ENCODE measurements around the gene FOXD4. TPM values are rescaled to one million over a fixed set of nuclear protein-coding genes. Genes with fewer than 3 reads are reported as not detected.
"Not testable (repeated sequence)": the region's sequence is repeated elsewhere in the genome, so short reads cannot be mapped to it uniquely, and the experiment has no call there.

FOXD4 gene
- not detected in 2 replicates for total RNA-seq

DNA sequence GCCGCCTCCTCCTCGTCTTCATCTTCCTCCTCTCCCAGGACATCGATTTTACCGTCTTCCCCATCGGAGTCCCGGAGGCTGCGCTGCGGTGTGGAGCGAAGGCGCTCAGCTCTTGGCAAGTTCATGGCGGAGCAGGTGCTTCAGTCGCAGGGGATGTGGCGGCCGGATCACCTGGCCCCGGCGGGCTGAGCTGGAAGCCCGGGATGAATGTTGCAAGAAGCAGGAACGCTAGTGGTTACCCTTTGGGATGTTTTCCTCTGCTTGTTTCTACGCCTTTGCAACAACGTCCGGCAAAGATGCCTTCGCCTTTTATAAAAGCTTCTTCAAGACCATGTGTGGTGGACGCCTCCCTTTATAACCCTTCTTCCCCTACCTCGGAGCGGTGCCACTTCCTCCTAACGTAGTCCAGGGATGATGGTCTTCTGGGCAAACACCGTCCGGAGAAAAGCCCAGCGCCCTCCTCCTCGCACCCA, at the start of gene FOXD4:
Gene FOXD4, minus strand, starts transcription at position 423 of the 473 bp plus-strand sequence. Its CDS starts 298 bp downstream, at position 125.
- H3K27ac Mint-ChIP-seq; intact Hi-C loops (cut with micrococcal nuclease); H3K36me3 Mint-ChIP-seq (ENCODE audit: low read depth); H3K9me3 Mint-ChIP-seq: not testable (repeated sequence)
- Mint-ChIP-seq H3K27me3 (peaks cover 29% of the 10 kb centered on the region), H3K4me1 (peaks cover 14% of the 10 kb centered on the region), H3K4me3 (peak within 1 kb of the TSS; percentile 62)
- peak; percentile 55 for DNase-seq

DNA sequence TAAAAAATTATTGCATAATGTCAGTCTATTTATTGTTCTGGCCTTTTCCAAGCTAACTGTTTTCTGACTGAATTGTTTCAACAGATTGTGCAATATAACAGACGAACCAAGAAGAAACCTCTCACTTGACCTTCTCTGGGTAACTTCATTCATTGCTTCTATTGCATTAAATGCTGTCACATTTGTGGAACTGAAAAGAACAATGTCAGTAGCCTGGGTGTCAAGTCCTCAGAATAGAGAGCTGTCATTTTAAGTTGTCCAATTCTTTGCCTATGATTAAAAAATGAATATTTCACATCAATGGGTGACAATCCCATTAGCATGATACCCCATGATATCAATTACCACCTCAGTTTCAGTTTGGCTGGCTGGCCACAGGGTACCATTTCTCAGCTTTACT, 41.7 kb upstream of the FOXD4 start:
- H3K36me3 Mint-ChIP-seq (ENCODE audit: low read depth); DNase-seq; H3K27me3 Mint-ChIP-seq; H3K9me3 Mint-ChIP-seq; H3K27ac Mint-ChIP-seq; H3K4me1 Mint-ChIP-seq; intact Hi-C loops (cut with micrococcal nuclease); H3K4me3 Mint-ChIP-seq: not testable (repeated sequence)

GRCh38 chr9:151173-151572, 33.0 kb upstream of the FOXD4 start:
- H3K4me3 Mint-ChIP-seq; H3K9me3 Mint-ChIP-seq; H3K27ac Mint-ChIP-seq; DNase-seq; intact Hi-C loops (cut with micrococcal nuclease); H3K4me1 Mint-ChIP-seq; H3K27me3 Mint-ChIP-seq; H3K36me3 Mint-ChIP-seq (ENCODE audit: low read depth): not testable (repeated sequence)

DNA sequence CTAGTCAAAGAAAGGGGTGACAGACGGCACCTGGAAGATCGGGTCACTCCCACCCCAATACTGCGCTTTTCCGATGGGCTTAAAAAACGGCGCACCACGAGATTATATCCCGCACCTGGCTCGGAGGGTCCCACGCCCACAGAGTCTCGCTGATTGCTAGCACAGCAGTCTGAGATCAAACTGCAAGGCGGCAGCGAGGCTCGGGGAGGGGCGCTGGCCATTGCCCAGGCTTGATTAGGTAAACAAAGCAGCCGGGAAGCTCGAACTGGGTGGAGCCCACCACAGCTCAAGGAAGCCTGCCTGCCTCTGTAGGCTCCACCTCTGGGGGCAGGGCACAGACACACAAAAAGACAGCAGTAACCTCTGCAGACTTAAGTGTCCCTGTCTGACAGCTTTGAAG, 21.7 kb upstream of the FOXD4 start:
- intact Hi-C loops (cut with micrococcal nuclease); H3K27me3 Mint-ChIP-seq; H3K9me3 Mint-ChIP-seq; H3K4me1 Mint-ChIP-seq; DNase-seq; H3K4me3 Mint-ChIP-seq; H3K27ac Mint-ChIP-seq; H3K36me3 Mint-ChIP-seq (ENCODE audit: low read depth): not testable (repeated sequence)

GRCh38 chr9:117144-117994, 848 bp downstream of the FOXD4 start:
- H3K9me3 Mint-ChIP-seq; H3K36me3 Mint-ChIP-seq (ENCODE audit: low read depth); intact Hi-C loops (cut with micrococcal nuclease); H3K27ac Mint-ChIP-seq: not testable (repeated sequence)
- peak; percentile 68 for DNase-seq
- peaks cover 14% of the 10 kb centered on the region for H3K4me1 Mint-ChIP-seq
- peaks cover 34% of the 10 kb centered on the region for H3K27me3 Mint-ChIP-seq
- peak overlapping the region; percentile 62 for H3K4me3 Mint-ChIP-seq

DNA sequence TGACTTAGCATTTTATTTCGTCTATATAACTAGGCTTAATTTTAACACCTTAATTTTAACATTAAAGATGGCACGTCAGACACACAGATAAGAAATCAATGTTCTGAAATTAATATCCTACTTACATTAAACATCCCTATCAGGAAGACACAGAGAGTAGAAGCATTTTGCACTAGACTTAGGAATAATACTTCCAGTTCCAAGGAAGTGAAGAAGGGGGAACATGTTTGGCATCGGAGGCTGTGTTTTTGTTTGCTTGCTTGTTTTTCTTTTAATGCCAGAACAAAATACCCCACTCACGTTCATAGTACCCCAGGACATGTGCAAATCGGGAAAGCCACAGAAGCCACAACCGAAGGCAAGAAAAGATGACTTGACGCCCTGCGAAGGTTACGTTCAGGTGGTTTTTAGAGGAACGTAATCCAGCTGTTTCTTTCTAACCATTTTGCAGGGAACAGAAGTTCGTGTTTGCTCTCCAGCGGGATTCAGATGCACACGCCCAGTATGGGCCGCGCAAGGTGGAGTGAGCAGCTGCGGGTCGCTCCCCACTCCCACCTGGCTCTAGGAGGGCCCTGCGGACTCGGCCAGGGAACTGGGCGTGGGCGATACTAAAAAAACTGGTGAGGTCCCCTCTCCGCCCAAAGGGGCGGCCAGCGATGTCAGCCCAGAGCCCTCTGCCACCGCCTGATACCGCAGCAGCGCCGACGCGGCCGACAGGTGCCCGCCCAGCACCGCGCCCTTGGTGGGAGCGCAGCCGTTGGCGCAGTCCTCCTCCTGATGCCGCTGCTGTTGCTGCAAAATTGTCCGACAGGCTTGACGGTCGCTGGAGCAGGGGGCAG, 1.8 kb downstream of the FOXD4 start:
- peaks cover 38% of the 10 kb centered on the region for H3K27me3 Mint-ChIP-seq
- H3K36me3 Mint-ChIP-seq (ENCODE audit: low read depth); intact Hi-C loops (cut with micrococcal nuclease); H3K4me3 Mint-ChIP-seq; H3K27ac Mint-ChIP-seq; DNase-seq; H3K9me3 Mint-ChIP-seq: not testable (repeated sequence)
- H3K4me1 Mint-ChIP-seq, result peaks cover 14% of the 10 kb centered on the region

GRCh38 chr9:115118-115451, 3.1 kb downstream of the FOXD4 start:
- Mint-ChIP-seq H3K4me3 (peak overlapping the region; percentile 76), H3K27ac (peak overlapping the region; percentile 63), H3K27me3 (peaks cover 38% of the 10 kb centered on the region), H3K4me1 (peaks cover 14% of the 10 kb centered on the region)
- intact Hi-C loops (cut with micrococcal nuclease); H3K9me3 Mint-ChIP-seq; H3K36me3 Mint-ChIP-seq (ENCODE audit: low read depth); DNase-seq: not testable (repeated sequence)

GRCh38 chr9:114267-115117, 3.7 kb downstream of the FOXD4 start:
- Mint-ChIP-seq H3K4me1 (peaks cover 14% of the 10 kb centered on the region), H3K4me3 (peak overlapping the region; percentile 76), H3K27me3 (peaks cover 40% of the 10 kb centered on the region), H3K27ac (peak overlapping the region; percentile 63)
- intact Hi-C loops (cut with micrococcal nuclease); H3K36me3 Mint-ChIP-seq (ENCODE audit: low read depth); H3K9me3 Mint-ChIP-seq: not testable (repeated sequence)
- DNase-seq, result peak; percentile 68

DNA sequence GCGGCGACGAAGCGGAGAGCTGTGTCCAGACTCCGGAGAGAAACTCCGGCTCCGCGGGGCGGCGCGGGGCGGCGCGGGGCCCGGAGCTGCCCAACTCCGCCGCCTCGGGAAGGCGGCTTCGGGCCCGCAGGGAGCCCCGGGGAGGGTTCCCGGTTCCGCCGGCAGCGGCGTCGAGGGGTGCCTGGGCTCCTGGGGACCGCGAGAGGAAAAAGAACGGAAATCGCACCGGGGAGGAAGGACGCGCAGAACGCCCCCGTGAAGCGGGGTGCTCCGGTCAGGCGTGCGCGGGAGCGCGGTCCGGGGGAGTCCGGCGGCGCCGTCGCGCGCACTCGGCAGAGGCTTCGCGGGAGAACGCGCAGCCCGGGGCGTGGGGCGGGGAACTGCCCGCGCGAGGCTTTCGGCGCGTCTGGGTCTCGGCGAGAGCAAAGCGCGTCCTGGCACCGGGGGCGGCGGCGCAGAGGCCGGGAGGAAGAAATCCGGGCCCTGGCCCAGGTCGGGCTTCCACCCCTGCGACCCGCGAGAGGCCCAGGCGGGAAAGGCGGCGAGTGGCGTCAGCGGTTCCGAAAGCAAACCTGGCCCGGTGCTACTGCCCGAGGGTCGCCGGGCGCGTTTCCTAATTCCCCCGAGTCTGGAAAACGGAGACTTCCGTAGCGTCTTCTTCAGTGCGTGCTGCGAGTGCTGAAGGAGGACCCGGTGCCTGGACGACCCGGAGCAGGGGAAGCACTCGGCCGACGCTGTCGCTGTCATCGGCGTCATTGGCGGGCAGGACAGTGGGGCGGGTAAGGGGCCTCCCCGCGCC, 4.5 kb downstream of the FOXD4 start:
- H3K9me3 Mint-ChIP-seq; intact Hi-C loops (cut with micrococcal nuclease); H3K36me3 Mint-ChIP-seq (ENCODE audit: low read depth): not testable (repeated sequence)
- peak; percentile 75 for DNase-seq
- Mint-ChIP-seq H3K4me3 (peak overlapping the region; percentile 76), H3K27me3 (peaks cover 45% of the 10 kb centered on the region), H3K4me1 (peaks cover 16% of the 10 kb centered on the region), H3K27ac (peak overlapping the region; percentile 45)

- H3K9me3 Mint-ChIP-seq; H3K4me3 Mint-ChIP-seq; H3K36me3 Mint-ChIP-seq (ENCODE audit: low read depth); intact Hi-C loops (cut with micrococcal nuclease); H3K27ac Mint-ChIP-seq: not testable (repeated sequence)
- Mint-ChIP-seq H3K27me3 (peaks cover 43% of the 10 kb centered on the region), H3K4me1 (peaks cover 12% of the 10 kb centered on the region)
- peak; percentile 62 for DNase-seq
Observed at GRCh38 chr9:112589-113467, 5.4 kb downstream of the FOXD4 start.

- H3K27me3 Mint-ChIP-seq, result peaks cover 46% of the 10 kb centered on the region
- intact Hi-C loops (cut with micrococcal nuclease); H3K4me1 Mint-ChIP-seq; DNase-seq; H3K4me3 Mint-ChIP-seq; H3K27ac Mint-ChIP-seq; H3K9me3 Mint-ChIP-seq; H3K36me3 Mint-ChIP-seq (ENCODE audit: low read depth): not testable (repeated sequence)
Observed at GRCh38 chr9:110672-111071, 7.5 kb downstream of the FOXD4 start.

DNA sequence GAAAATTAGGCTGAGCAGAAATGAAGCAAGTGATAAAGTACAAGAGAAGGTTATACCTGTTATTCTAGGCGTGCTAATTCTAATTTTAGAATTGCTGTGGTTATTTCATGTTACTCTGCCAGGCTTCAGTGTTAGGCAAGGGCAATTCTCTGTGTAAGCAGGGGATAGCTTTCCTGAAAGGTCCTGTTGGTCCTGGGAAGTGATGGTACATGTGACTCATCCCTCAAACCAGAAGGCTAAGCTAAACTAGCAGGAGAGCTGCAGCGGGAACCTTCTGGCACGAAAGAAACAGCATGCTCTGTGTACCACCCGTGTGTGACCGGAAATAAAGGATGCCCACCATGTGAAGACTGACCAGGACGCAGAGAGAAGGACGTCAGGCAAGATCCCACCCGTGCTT, 8.7 kb downstream of the FOXD4 start:
- H3K4me3 Mint-ChIP-seq; H3K9me3 Mint-ChIP-seq; H3K4me1 Mint-ChIP-seq; intact Hi-C loops (cut with micrococcal nuclease); H3K27ac Mint-ChIP-seq; DNase-seq; H3K36me3 Mint-ChIP-seq (ENCODE audit: low read depth): not testable (repeated sequence)
- peaks cover 41% of the 10 kb centered on the region for H3K27me3 Mint-ChIP-seq
